ENCODE data around the gene TANGO2.

TANGO2 gene

GRCh38 chr22:19992921-19993355 lies 28.0 kb upstream of the TANGO2 start:
- H3K36me3 Mint-ChIP-seq (ENCODE audit: low read depth) = no peaks in the 10 kb centered on the region
- TF ChIP-seq CTCF (IDR thresholded peaks at IDR 0.05) = no peak
- no peak overlapping the region for H3K4me3 Mint-ChIP-seq
- no peak overlapping the region for H3K27ac Mint-ChIP-seq
- peaks cover 4% of the 10 kb centered on the region for H3K27me3 Mint-ChIP-seq (ENCODE audit: low read depth, poor library complexity)
- H3K4me1 Mint-ChIP-seq = peaks cover 8% of the 10 kb centered on the region
- no peak for DNase-seq
- H3K9me3 Mint-ChIP-seq = no peaks in the 10 kb centered on the region

DNA sequence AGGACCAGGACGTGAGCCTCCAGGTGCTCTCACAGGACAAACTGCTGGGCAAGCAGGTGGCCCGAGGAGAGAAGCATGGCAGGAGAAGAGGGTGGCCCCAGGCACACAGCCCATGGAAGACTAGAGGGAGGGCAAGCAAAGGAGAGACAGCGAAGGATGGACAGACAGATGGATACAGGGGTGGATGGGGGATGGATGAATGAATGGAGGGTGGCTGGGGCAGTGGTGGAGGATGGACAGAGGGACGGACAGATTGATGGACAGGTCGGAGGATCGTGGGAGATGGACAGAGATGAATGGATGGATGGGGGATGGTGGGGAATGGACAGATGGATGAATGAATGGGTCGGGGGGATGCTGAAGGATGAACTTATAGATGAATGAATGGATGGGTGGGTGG lies 27.0 kb upstream of the TANGO2 start:
- no peaks in the 10 kb centered on the region for H3K36me3 Mint-ChIP-seq (ENCODE audit: low read depth)
- no peaks in the 10 kb centered on the region for H3K9me3 Mint-ChIP-seq
- no peak overlapping the region for H3K4me3 Mint-ChIP-seq
- H3K27me3 Mint-ChIP-seq (ENCODE audit: low read depth, poor library complexity) = peaks cover 4% of the 10 kb centered on the region
- no peak for TF ChIP-seq CTCF (IDR thresholded peaks at IDR 0.05)
- H3K27ac Mint-ChIP-seq = no peak overlapping the region
- DNase-seq = no peak
- H3K4me1 Mint-ChIP-seq = peaks cover 14% of the 10 kb centered on the region

DNA sequence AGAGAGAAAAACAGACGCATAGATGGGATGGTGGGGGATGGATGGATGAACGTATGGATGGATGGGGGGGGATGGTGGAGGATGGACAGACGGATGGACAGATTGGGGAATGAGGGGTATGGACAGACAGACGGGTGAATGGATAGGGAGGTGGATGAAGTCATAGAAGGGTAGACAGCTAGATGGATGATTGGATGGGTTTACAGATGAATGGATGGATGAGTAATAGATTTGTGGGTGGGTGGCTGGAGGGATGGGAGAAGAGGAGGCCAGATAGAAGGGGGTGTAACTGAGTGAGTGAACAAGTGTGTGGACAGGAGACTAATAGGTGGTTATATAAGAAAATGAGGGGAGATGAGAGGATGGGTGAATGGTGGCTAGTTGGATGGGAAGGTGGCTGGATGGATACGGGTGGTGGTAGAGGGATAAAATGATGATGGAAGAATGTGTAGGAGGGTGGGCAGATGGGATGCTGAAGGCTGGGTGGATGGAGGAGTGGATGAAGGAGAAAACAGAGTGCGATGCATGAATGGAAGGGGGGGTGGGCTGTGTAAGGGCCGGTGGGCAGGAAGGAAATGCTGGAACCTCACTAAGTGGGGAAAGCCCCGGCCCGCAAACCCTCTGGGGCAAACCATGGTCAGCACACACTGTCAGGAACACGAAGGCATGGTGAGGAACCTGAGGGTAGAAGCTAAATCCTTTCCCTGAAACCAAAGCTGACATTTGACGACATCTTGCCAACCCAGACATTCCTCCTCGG lies 25.9 kb upstream of the TANGO2 start:
- no peak for TF ChIP-seq CTCF (IDR thresholded peaks at IDR 0.05)

GRCh38 chr22:19995611-19996339 lies 25.1 kb upstream of the TANGO2 start:
- Mint-ChIP-seq H3K27ac (no peak overlapping the region), H3K4me1 (peaks cover 16% of the 10 kb centered on the region), H3K36me3 (ENCODE audit: low read depth) (no peaks in the 10 kb centered on the region), H3K27me3 (ENCODE audit: low read depth, poor library complexity) (peaks cover 4% of the 10 kb centered on the region), H3K4me3 (no peak overlapping the region), H3K9me3 (no peaks in the 10 kb centered on the region)
- DNase-seq = no peak
- TF ChIP-seq CTCF (IDR thresholded peaks at IDR 0.05) = no peak

More for the DNA sequence above, 25.9 kb upstream of the TANGO2 start:
- Mint-ChIP-seq H3K9me3 (no peaks in the 10 kb centered on the region), H3K4me3 (no peak overlapping the region), H3K27ac (no peak overlapping the region), H3K36me3 (ENCODE audit: low read depth) (no peaks in the 10 kb centered on the region), H3K4me1 (peaks cover 14% of the 10 kb centered on the region), H3K27me3 (ENCODE audit: low read depth, poor library complexity) (peaks cover 4% of the 10 kb centered on the region)
- DNase-seq = no peak

GRCh38 chr22:19996694-19997384 lies 24.1 kb upstream of the TANGO2 start:
- Mint-ChIP-seq H3K36me3 (ENCODE audit: low read depth) (no peaks in the 10 kb centered on the region), H3K9me3 (no peaks in the 10 kb centered on the region), H3K27ac (no peak overlapping the region), H3K4me1 (peaks cover 21% of the 10 kb centered on the region), H3K4me3 (no peak overlapping the region), H3K27me3 (ENCODE audit: low read depth, poor library complexity) (peaks cover 2% of the 10 kb centered on the region)
- no peak for TF ChIP-seq CTCF (IDR thresholded peaks at IDR 0.05)
- DNase-seq = no peak
